Endothelial cell of umbilical vein (primary cell): ENCODE results near the gene ABCC4. TPM values are rescaled to one million over a fixed set of nuclear protein-coding genes. Genes with fewer than 3 reads are reported as not detected.

Experiments used
- BruUV-seq: library from RNA; stranded (reverse); fragments of 400-500 nt; replicated peaks from 2 replicates; lab custom pipeline; 2021; lab: Mats Ljungman, UMichigan
- CTCF ChIA-PET: fragments of 300-600, 350-600 bp; sonication (Branson Sonifier 250); formaldehyde crosslinking; loops from one replicate; lab custom pipeline; 2021; ENCODE audit warnings: antibody characterized with exemption, inconsistent platforms; lab: Charles Lee
- POLR2A ChIA-PET: fragments of 300-600, 350-600 bp; sonication (Branson Sonifier 250); formaldehyde crosslinking; loops from one replicate; lab custom pipeline; 2021; ENCODE audit warnings: antibody characterized with exemption, inconsistent platforms; lab: Charles Lee
- DNase-seq: peaks from one replicate; pipeline ENCODE4 v3.0.0-alpha.2; 2011; ENCODE audit warnings: low read depth, low spot score
- FAIRE-seq: peaks from 2 replicates; lab custom pipeline; 2011; peaks lifted over from hg19 to GRCh38; lab: Jason Lieb, UNC
- H2AFZ ChIP-seq: 2 replicates; pipeline ENCODE4 v1.6.0; 2012; ENCODE audit warnings: low read depth, low read length, control low read depth, inconsistent platforms
- H3K27ac ChIP-seq: 2 replicates; pipeline ENCODE4 v1.5.1; 2011; ENCODE audit warnings: low read depth, mild to moderate bottlenecking, control low read depth, low read length, moderate library complexity; ENCODE audit not compliant: insufficient read depth
- H3K27me3 ChIP-seq, 2 experiments: 2 replicates each; pipeline versions ENCODE4 v1.6.0 to v1.6.1; 2011; ENCODE audit warnings: low read length in 2 of 2, mixed read lengths in 1 of 2; ENCODE audit not compliant: control insufficient read depth in 2 of 2, insufficient read depth in 2 of 2
- H3K36me3 ChIP-seq, 2 experiments: 2 replicates in 1 of 2; 3 replicates in 1 of 2; pipeline ENCODE4 v1.5.1; 2011; ENCODE audit warnings: low read length in 2 of 2, mild to moderate bottlenecking in 1 of 2, moderate library complexity in 1 of 2; ENCODE audit not compliant: control insufficient read depth in 2 of 2, insufficient read depth in 2 of 2; ENCODE audit errors: extremely low read depth in 1 of 2
- H3K4me1 ChIP-seq: 3 replicates; pipeline ENCODE4 v1.5.1; 2011; ENCODE audit warnings: mild to moderate bottlenecking, low read length; ENCODE audit not compliant: control insufficient read depth, insufficient read depth; ENCODE audit errors: extremely low read depth
- H3K4me2 ChIP-seq: 2 replicates; pipeline ENCODE4 v1.6.1; 2011; ENCODE audit warnings: low read length, control low read depth, mixed read lengths; ENCODE audit not compliant: insufficient read depth
- H3K4me3 ChIP-seq, 3 experiments: fragments of 200-600 bp in 1 of 3; sonication (generic), shearing (Covaris generic) in 1 of 3; replicated peaks in 1 of 3; 2 replicates each; pipeline ENCODE4 v1.5.1; 2011 to 2016; ENCODE audit warnings: control low read depth in 3 of 3, low read length in 3 of 3, mild to moderate bottlenecking in 2 of 3, inconsistent platforms in 1 of 3, low read depth in 1 of 3, moderate library complexity in 1 of 3; ENCODE audit not compliant: insufficient read depth in 1 of 3
- H3K79me2 ChIP-seq: 2 replicates; pipeline ENCODE4 v1.6.0; 2012; ENCODE audit warnings: low read length, inconsistent platforms; ENCODE audit not compliant: control insufficient read depth, insufficient read depth
- H3K9ac ChIP-seq: replicated peaks from 2 replicates; pipeline ENCODE3; 2011; ENCODE audit warnings: low read length, control low read depth; ENCODE audit not compliant: insufficient read depth; ENCODE audit errors: extremely low read depth
- H3K9me1 ChIP-seq: replicated peaks from 3 replicates; pipeline ENCODE4 v1.6.0; 2011; ENCODE audit warnings: mild to moderate bottlenecking, low read length; ENCODE audit not compliant: control insufficient read depth, insufficient read depth; ENCODE audit errors: extremely low read depth
- H3K9me3 ChIP-seq: replicated peaks from 2 replicates; pipeline ENCODE4 v1.5.1; 2012; ENCODE audit warnings: low read length, inconsistent platforms; ENCODE audit not compliant: control insufficient read depth, insufficient read depth
- H4K20me1 ChIP-seq: replicated peaks from 2 replicates; pipeline ENCODE3; 2011; ENCODE audit warnings: mild to moderate bottlenecking, low read length; ENCODE audit not compliant: control insufficient read depth, insufficient read depth; ENCODE audit errors: extremely low read depth
- EZH2 ChIP-seq: IDR thresholded peaks from 2 replicates; pipeline ENCODE4 v1.6.1; 2012; ENCODE audit warnings: borderline replicate concordance, low read depth, mild to moderate bottlenecking, moderate library complexity, low read length, inconsistent platforms; ENCODE audit not compliant: severe bottlenecking
- FOS ChIP-seq: IDR thresholded peaks from 2 replicates; pipeline ENCODE4 v1.6.1; 2011; ENCODE audit warnings: mild to moderate bottlenecking, low read length, moderate library complexity, borderline replicate concordance; ENCODE audit not compliant: insufficient read depth
- GATA2 ChIP-seq: IDR thresholded peaks from 2 replicates; pipeline ENCODE4 v1.7.0; 2011; ENCODE audit warnings: low read depth, mild to moderate bottlenecking, moderate library complexity, mixed read lengths, low read length; ENCODE audit not compliant: insufficient read length, insufficient read depth
- JUN ChIP-seq: IDR thresholded peaks from 2 replicates; pipeline ENCODE4 v1.6.1; 2011; ENCODE audit warnings: borderline replicate concordance, low read depth; ENCODE audit not compliant: insufficient read length, insufficient read depth
- MYC ChIP-seq: IDR thresholded peaks from one replicate; pipeline ENCODE4 v1.6.1; 2011; ENCODE audit warnings: mild to moderate bottlenecking, low read depth, low read length
- POLR2A ChIP-seq: IDR thresholded peaks from 2 replicates; pipeline ENCODE4 v1.6.1; 2012; ENCODE audit warnings: low read depth, mild to moderate bottlenecking, control low read depth, low read length
- POLR2AphosphoS5 ChIP-seq: IDR thresholded peaks from 2 replicates; pipeline ENCODE4 v1.6.1; 2012; ENCODE audit warnings: low read depth, mild to moderate bottlenecking, control low read depth, low read length, moderate library complexity; ENCODE audit not compliant: insufficient read depth
- dilution Hi-C: fragments of 300-500 bp; cut with MboI; formaldehyde crosslinking; loops from one replicate; pipeline ENCODE4 v1.15.0; 2019; ENCODE audit warnings: low sequenced_read_pairs; ENCODE audit not compliant: extremely low pct_ligation_motif_present
- intact Hi-C: fragments of 100-400 bp; cut with micrococcal nuclease; formaldehyde crosslinking; loops from one replicate; pipeline ENCODE4 v1.10.0; 2022
- polyA plus RNA-seq, 4 experiments: library from polyadenylated mRNA; depleted of rRNA in 3 of 4; stranded (reverse) in 3 of 4; unstranded in 1 of 4; fragments of >200 nt; gene quantifications; 2 replicates each; pipeline versions ENCODE4 v1.2.1 to v1.2.3, GENCODE V29; 2011 to 2012; ENCODE audit warnings: missing spikeins in 1 of 4
- total RNA-seq: library from RNA; stranded (reverse); gene quantifications from 2 replicates; pipeline ENCODE4 v1.2.3, GENCODE V29; 2021
- TF ChIP-seq, protein P1 (sequence below), 2 donors: IDR thresholded peaks; 1 replicate in 1 of 2; 2 replicates in 1 of 2; pipeline ENCODE4 v1.5.1; 2011; ENCODE audit warnings: low read length in 2 of 2, mild to moderate bottlenecking in 2 of 2, moderate library complexity in 2 of 2, control low read depth in 1 of 2, inconsistent platforms in 1 of 2, low read depth in 1 of 2; ENCODE audit not compliant: insufficient read depth in 1 of 2; ENCODE audit errors: extremely low read depth in 1 of 2
- TF ChIP-seq, protein P2 (sequence below): IDR thresholded peaks from 2 replicates; pipeline ENCODE4 v1.6.1; 2011; ENCODE audit not compliant: insufficient read depth, insufficient read length

The ABCC4 gene
- total and polyA plus RNA-seq, 2 donors (not counting 3 experiments of a cell fraction or from before 2014, with no cell fraction given): 9.2 to 15.9 TPM

DNA sequence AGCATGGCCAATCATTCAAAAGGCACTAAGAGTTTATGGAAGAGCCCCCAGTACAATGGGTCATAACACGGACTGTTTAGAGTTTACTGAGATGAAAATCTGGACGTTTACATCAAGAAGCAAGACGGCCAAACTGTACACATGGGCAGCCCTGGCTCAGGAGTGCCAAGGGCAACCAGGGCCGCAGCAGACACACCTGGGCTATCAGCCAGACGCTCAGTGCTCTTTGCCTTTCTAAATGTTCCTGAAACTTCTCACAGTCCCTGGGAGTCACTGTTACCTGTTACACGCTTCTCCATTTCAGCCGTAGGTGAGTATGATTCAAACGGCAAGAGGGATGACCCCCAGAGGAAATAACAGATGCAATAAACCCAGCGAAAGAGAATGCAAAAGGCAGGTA, 64.5 kb downstream of the ABCC4 start:
- Histone ChIP-seq H4K20me1 (no peaks in the 10 kb centered on the region), H3K9me3 (no peaks in the 10 kb centered on the region), H3K9ac (no peak overlapping the region), H3K27me3 (no peaks in the 10 kb centered on the region), H3K9me1 (no peaks in the 10 kb centered on the region), H3K79me2 (peaks cover 2% of the 10 kb centered on the region), H3K36me3 (no peaks in the 10 kb centered on the region), H3K4me3 (no peak overlapping the region), H3K4me2 (no peak overlapping the region), H3K27ac (no peak overlapping the region), H3K4me1 (peaks cover 11% of the 10 kb centered on the region), H2AFZ (no peak overlapping the region)
- FAIRE-seq (no peak), DNase-seq (no peak)
- TF ChIP-seq EZH2 (no peak), GATA2 (no peak), MYC (no peak), POLR2AphosphoS5 (no peak), FOS (no peak), POLR2A (no peak), JUN (no peak)
- TF ChIP-seq, protein P1, sequence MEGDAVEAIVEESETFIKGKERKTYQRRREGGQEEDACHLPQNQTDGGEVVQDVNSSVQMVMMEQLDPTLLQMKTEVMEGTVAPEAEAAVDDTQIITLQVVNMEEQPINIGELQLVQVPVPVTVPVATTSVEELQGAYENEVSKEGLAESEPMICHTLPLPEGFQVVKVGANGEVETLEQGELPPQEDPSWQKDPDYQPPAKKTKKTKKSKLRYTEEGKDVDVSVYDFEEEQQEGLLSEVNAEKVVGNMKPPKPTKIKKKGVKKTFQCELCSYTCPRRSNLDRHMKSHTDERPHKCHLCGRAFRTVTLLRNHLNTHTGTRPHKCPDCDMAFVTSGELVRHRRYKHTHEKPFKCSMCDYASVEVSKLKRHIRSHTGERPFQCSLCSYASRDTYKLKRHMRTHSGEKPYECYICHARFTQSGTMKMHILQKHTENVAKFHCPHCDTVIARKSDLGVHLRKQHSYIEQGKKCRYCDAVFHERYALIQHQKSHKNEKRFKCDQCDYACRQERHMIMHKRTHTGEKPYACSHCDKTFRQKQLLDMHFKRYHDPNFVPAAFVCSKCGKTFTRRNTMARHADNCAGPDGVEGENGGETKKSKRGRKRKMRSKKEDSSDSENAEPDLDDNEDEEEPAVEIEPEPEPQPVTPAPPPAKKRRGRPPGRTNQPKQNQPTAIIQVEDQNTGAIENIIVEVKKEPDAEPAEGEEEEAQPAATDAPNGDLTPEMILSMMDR (IDR thresholded peaks at IDR 0.05; ENCODE audit: extremely low read depth in 1 of 2, insufficient read depth in 1 of 2, low read depth in 1 of 2, low read length in 2 of 2): no peak
- TF ChIP-seq, protein P2, sequence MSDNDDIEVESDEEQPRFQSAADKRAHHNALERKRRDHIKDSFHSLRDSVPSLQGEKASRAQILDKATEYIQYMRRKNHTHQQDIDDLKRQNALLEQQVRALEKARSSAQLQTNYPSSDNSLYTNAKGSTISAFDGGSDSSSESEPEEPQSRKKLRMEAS: no peak
- dilution Hi-C loops: no loop called here
- POLR2A ChIA-PET: no interaction called here
- intact Hi-C loops: no loop called here
- no TSS peak for BruUV-seq
- CTCF ChIA-PET: interaction anchor here (1.4 to 1.8 kb wide), 3 partner anchors 14 to 48 kb away, joined by 3 to 8 read pairs (median 5); no protein-coding TSS in a partner anchor
